GM12878 (cell line): Measurements from ENCODE around the gene PPP1R3F. TPM values are rescaled to one million over a fixed set of nuclear protein-coding genes. Genes with fewer than 3 reads are reported as not detected.

ENCODE experiments used
- ATAC-seq: fragments of 200-7000 bp; cut with Tn5 transposase; 3 replicates; pipeline ENCODE4 v1.9.1; 2020; ENCODE audit warnings: mild to moderate bottlenecking, moderate library complexity
- BruUV-seq: library from RNA; stranded (reverse); fragments of 400-500 nt; replicated peaks from 2 replicates; lab custom pipeline; 2021; lab: Mats Ljungman, UMichigan
- CTCF ChIA-PET: fragments of 300-600 bp; sonication (Branson Sonifier 250); formaldehyde crosslinking; extraction: SDS; loops from one replicate; lab custom pipeline; 2021; ENCODE audit warnings: inconsistent platforms; lab: Yijun Ruan, JAX
- POLR2A ChIA-PET: fragments of 350-600 bp; formaldehyde crosslinking; extraction: SDS; loops from one replicate; lab custom pipeline; 2021; ENCODE audit warnings: inconsistent platforms; lab: Charles Lee
- RAD21 ChIA-PET: fragments of 300-600 bp; sonication (Branson Sonifier 250); formaldehyde crosslinking; loops from one replicate; lab custom pipeline; 2023; ENCODE audit warnings: antibody characterized with exemption; ENCODE audit not compliant: unreplicated experiment; lab: Charles Lee
- SMC1A ChIA-PET: fragments of 300-600 bp; sonication (Branson Sonifier 250); formaldehyde crosslinking; loops from one replicate; lab custom pipeline; 2023; ENCODE audit not compliant: unreplicated experiment, uncharacterized antibody; lab: Charles Lee
- DNase-seq: peaks from one replicate; pipeline ENCODE4 v3.0.0-alpha.2; 2011; ENCODE audit warnings: low read depth, low spot score
- FAIRE-seq: peaks from 3 replicates; lab custom pipeline; 2011; peaks lifted over from hg19 to GRCh38; lab: Jason Lieb, UNC
- H2AFZ ChIP-seq: 2 replicates; pipeline ENCODE4 v1.6.0; 2011; ENCODE audit warnings: low read depth, low read length, control low read depth; ENCODE audit not compliant: control insufficient read depth
- H3K27ac ChIP-seq: 2 replicates; pipeline ENCODE4 v1.5.1; 2011; ENCODE audit warnings: control low read depth; ENCODE audit not compliant: control insufficient read depth, insufficient read depth
- H3K27me3 ChIP-seq, 2 experiments: replicated peaks in 1 of 2; 2 replicates each; pipeline versions ENCODE4 v1.6.0 to v1.6.1; 2011; ENCODE audit warnings: low read length in 1 of 2; ENCODE audit not compliant: control insufficient read depth in 2 of 2, insufficient read depth in 2 of 2
- H3K36me3 ChIP-seq, 2 experiments: 2 replicates each; pipeline ENCODE4 v1.5.1; 2011; ENCODE audit warnings: low read length in 1 of 2; ENCODE audit not compliant: control insufficient read depth in 2 of 2, insufficient read depth in 2 of 2
- H3K4me1 ChIP-seq: 2 replicates; pipeline ENCODE4 v1.6.1; 2011; ENCODE audit warnings: mild to moderate bottlenecking, low read length, moderate library complexity, mixed read lengths; ENCODE audit not compliant: control insufficient read depth, insufficient read depth
- H3K4me2 ChIP-seq: 2 replicates; pipeline ENCODE4 v1.6.0; 2011; ENCODE audit warnings: control low read depth; ENCODE audit not compliant: control insufficient read depth, insufficient read depth
- H3K4me3 ChIP-seq: fragments of 200-600 bp; sonication (generic); 2 replicates; pipeline ENCODE4 v1.5.1; 2016
- H3K79me2 ChIP-seq: 2 replicates; pipeline ENCODE4 v1.6.0; 2011; ENCODE audit warnings: low read length; ENCODE audit not compliant: control insufficient read depth, insufficient read depth
- H3K9ac ChIP-seq: 2 replicates; pipeline ENCODE4 v1.8.0; 2011; ENCODE audit warnings: low read length, control low read depth, mixed read lengths; ENCODE audit not compliant: control insufficient read depth, insufficient read depth
- H3K9me3 ChIP-seq: replicated peaks from 3 replicates; pipeline ENCODE4 v1.5.1; 2011; ENCODE audit warnings: mild to moderate bottlenecking, low read length; ENCODE audit not compliant: control insufficient read depth, insufficient read depth
- H4K20me1 ChIP-seq: 2 replicates; pipeline ENCODE4 v1.6.0; 2011; ENCODE audit not compliant: control insufficient read depth, insufficient read depth
- ATF7 ChIP-seq: fragments of 450-650 bp; IDR thresholded peaks from 2 replicates; pipeline ENCODE4 v1.6.1; 2016; ENCODE audit warnings: low read depth, mild to moderate bottlenecking
- CEBPZ ChIP-seq: fragments of 150-350 bp; IDR thresholded peaks from 2 replicates; pipeline ENCODE4 v1.6.1; 2016; ENCODE audit warnings: low read depth, low read length
- FOXK2 ChIP-seq: fragments of 450-650 bp; IDR thresholded peaks from 2 replicates; pipeline ENCODE4 v1.6.1; 2017; ENCODE audit warnings: mild to moderate bottlenecking, moderate library complexity
- GATAD2B ChIP-seq: fragments of 450-650 bp; conservative IDR thresholded peaks from 2 replicates; pipeline ENCODE4 v1.6.1; 2017; ENCODE audit warnings: low read depth, mild to moderate bottlenecking, moderate library complexity
- KDM1A ChIP-seq: fragments of 200-600 bp; sonication (generic); IDR thresholded peaks from 2 replicates; pipeline ENCODE4 v1.6.1; 2016; ENCODE audit warnings: borderline replicate concordance
- NR2C2 ChIP-seq: IDR thresholded peaks from 2 replicates; pipeline ENCODE4 v1.6.1; 2011; ENCODE audit warnings: borderline replicate concordance, low read depth; ENCODE audit not compliant: control insufficient read depth, insufficient read length
- PRDM15 ChIP-seq: fragments of 450-650 bp; formaldehyde crosslinking; IDR thresholded peaks from 2 replicates; pipeline ENCODE4 v1.4.0; 2020; ENCODE audit warnings: mild to moderate bottlenecking, moderate library complexity
- SPI1 ChIP-seq: IDR thresholded peaks from 2 replicates; pipeline ENCODE4 v1.6.1; 2011; ENCODE audit warnings: low read depth, mild to moderate bottlenecking, low read length, moderate library complexity, borderline replicate concordance; ENCODE audit not compliant: insufficient read depth
- SREBF1 ChIP-seq: IDR thresholded peaks from 2 replicates; pipeline ENCODE4 v1.6.1; 2012; ENCODE audit warnings: mild to moderate bottlenecking, low read length
- USF2 ChIP-seq: IDR thresholded peaks from 2 replicates; pipeline ENCODE4 v1.6.1; 2011; ENCODE audit warnings: low read depth, low read length, improper control_type of control experiment, borderline replicate concordance
- ZBTB33 ChIP-seq: fragments of 450-650 bp; IDR thresholded peaks from 2 replicates; pipeline ENCODE4 v1.6.1; 2017; ENCODE audit warnings: mild to moderate bottlenecking
- ZNF274 ChIP-seq: IDR thresholded peaks from one replicate; pipeline ENCODE4 v1.8.0; 2011; ENCODE audit not compliant: insufficient read length, insufficient read depth
- ZNF622 ChIP-seq: fragments of 450-650 bp; IDR thresholded peaks from 2 replicates; pipeline ENCODE4 v1.6.1; 2017; ENCODE audit warnings: mild to moderate bottlenecking, inconsistent platforms
- WGBS: methylation state at CpG from one replicate; pipeline ENCODE4 v1.1.6; 2016; ENCODE audit warnings: low lambda C conversion rate; ENCODE audit not compliant: insufficient replicate concordance, insufficient coverage; ENCODE audit errors: missing lambda C conversion rate; 5-methylcytosine and 5-hydroxymethylcytosine counted together
- in situ Hi-C: fragments of 300-500 bp; cut with MboI; formaldehyde crosslinking; loops from 9 replicates; pipeline ENCODE4 v1.14.3; 2018; ENCODE audit warnings: mixed read lengths
- intact Hi-C: fragments of 100-400 bp; cut with micrococcal nuclease; formaldehyde crosslinking; loops from one replicate; pipeline ENCODE4 v1.14.2; 2022; ENCODE audit not compliant: unreplicated experiment
- polyA plus RNA-seq, 11 experiments: library from polyadenylated mRNA; depleted of rRNA in 4 of 11; unstranded in 6 of 11; stranded (reverse) in 5 of 11; fragments of >200 nt; fragmentation: Nextera tagmentation in 4 of 11; fragmentation: Illumina TruSeq in 1 of 11; extraction: Ambion mirVana in 4 of 11; extraction: Trizol in 1 of 11; gene quantifications; 1 replicate in 1 of 11; 2 replicates in 10 of 11; pipeline versions ENCODE4 v1.2.1 to v1.2.3, GENCODE V29; 2011 to 2016; ENCODE audit warnings: inconsistent platforms in 2 of 11, missing spikeins in 2 of 11, low read depth in 1 of 11
- total RNA-seq, 4 experiments: library from RNA; depleted of rRNA in 3 of 4; stranded (reverse); fragments of >200 nt in 3 of 4; fragmentation: Illumina TruSeq in 1 of 4; extraction: Trizol in 1 of 4; gene quantifications; 2 replicates each; pipeline versions ENCODE4 v1.2.1 to v1.2.3, GENCODE V29; 2013 to 2021

PPP1R3F gene
- total and polyA plus RNA-seq, 10 of the 15 experiments (the other 5 are each of a cell fraction or from before 2014, with no cell fraction given), result 0.18 to 4.4 (median 1.00) TPM

GRCh38 chrX:49249616-49250015 is 20.0 kb upstream of the PPP1R3F start:
- H3K4me3 ChIP-seq, result no peak overlapping the region
- no peaks in the 10 kb centered on the region for H3K9me3 ChIP-seq
- H3K27me3 ChIP-seq, result no peaks in the 10 kb centered on the region
- H3K4me1 ChIP-seq, result no peaks in the 10 kb centered on the region
- FAIRE-seq, result no peak
- SMC1A ChIA-PET, result no interaction called here
- no peak for DNase-seq
- H3K4me2 ChIP-seq, result no peak overlapping the region
- H4K20me1 ChIP-seq, result no peaks in the 10 kb centered on the region
- H3K27ac ChIP-seq, result no peak overlapping the region
- H2AFZ ChIP-seq, result no peak overlapping the region
- CTCF ChIA-PET, result no interaction called here
- in situ Hi-C loops (no loop called here), intact Hi-C loops (no loop called here)
- no peak for ATAC-seq
- BruUV-seq, result no TSS peak
- POLR2A ChIA-PET, result no interaction called here
- RAD21 ChIA-PET, result no interaction called here
- peaks cover 0 to 2% of the 10 kb centered on the region in 2 experiments; a peak in 1 of 4 replicates for H3K36me3 ChIP-seq
- H3K9ac ChIP-seq, result no peak overlapping the region
- no peaks in the 10 kb centered on the region for H3K79me2 ChIP-seq
- 54% methylated on average over 7 of the region's 9 CpGs for WGBS
- TF ChIP-seq ATF7, result no peak
- no peak for TF ChIP-seq USF2
- TF ChIP-seq ZNF274, result no peak
- TF ChIP-seq FOXK2, result no peak
- TF ChIP-seq SREBF1, result no peak
- no peak for TF ChIP-seq PRDM15 (CRISPR knock-in tag)
- TF ChIP-seq SPI1, result no peak
- no peak for TF ChIP-seq ZBTB33
- TF ChIP-seq CEBPZ, result no peak
- no peak for TF ChIP-seq NR2C2
- TF ChIP-seq ZNF622, result no peak
- no peak for TF ChIP-seq KDM1A
- no peak for TF ChIP-seq GATAD2B
